T1000 (cell line): ENCODE results near the gene DTL.

Experiments
- DNase-seq: peaks from one replicate; lab custom pipeline; 2025; ENCODE audit warnings: mixed read lengths; lab: John Stamatoyannopoulos, UW

The DTL gene

DNA sequence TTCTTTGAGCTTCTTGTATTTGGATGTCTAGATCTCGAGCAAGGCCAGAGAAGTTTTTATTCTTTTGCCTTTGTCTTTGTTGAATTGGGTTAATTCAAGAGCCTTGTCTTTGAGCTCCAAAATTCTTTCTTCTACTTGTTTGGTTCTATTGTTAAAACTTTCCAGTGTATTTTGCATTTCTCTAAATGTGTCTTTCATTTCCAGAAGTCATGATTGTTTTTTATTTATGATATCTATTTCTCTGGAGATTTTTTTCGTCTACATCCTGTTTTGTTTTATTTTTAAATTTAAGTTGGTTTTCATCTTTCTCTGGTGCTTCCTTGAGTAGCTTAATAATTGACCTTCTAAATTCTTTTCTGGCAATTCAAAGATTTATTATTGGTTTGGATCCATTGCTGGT is 61.8 kb downstream of the DTL start:
- DNase-seq = no peak

GRCh38 chr1:212098310-212098709 is 62.8 kb downstream of the DTL start:
- no peak for DNase-seq

DNA sequence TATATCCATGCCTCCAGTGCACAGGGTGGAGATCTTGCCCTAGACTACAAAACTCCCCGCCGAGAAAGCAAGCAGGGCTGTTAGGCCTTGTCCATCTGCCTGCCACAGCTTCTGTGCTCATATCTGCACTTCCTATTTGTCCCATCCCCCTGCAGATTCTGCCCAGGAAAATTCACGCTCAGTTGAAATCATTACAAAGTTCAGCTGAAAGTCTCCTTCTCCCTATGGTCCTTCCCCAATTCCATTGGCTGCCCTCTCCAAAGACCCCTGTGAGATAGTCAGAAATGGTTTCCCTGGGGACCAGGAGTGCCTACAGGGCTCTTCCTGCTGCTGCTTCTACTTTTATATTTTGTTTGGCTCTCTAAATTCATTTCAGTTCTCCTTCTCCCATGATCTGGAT is 63.2 kb downstream of the DTL start:
- DNase-seq = no peak

DNA sequence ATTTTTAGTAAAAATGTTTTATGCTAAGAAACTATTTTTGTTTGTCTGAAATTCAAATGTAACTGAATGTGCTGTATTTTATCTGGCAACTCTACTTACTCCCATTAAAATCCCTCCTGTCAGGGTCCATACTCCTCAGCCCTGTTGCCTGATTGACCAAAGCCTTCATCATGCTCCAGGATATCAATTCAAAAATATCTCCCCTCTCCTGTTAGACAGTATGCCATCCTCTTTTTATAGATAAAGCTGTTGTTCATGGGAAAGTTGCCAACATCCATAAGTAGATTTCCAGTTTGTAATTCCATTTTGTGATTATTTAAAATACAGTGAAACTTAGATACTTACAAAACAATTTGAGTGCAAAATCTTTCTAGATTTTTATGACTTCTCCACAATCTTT is 65.7 kb downstream of the DTL start:
- DNase-seq = no peak

DNA sequence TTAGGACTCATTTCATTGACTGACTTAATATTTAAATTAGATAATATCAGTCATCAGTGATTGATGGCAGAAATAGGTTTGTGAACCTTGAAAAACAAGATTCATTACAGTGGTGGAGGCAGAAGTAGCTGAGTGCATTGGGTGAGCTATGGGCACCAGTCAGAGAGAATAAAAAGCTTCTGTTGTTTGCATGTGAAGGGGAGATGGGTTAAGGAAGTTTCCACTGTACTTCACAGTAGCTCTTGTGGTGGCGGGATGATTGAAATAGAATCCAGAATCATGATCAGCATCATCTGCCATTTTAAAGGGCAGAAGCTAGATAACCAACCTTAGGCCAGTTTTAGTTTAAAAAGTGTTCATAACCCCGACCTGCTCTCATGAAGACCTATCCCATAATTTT is 66.2 kb downstream of the DTL start:
- DNase-seq = no peak

DNA sequence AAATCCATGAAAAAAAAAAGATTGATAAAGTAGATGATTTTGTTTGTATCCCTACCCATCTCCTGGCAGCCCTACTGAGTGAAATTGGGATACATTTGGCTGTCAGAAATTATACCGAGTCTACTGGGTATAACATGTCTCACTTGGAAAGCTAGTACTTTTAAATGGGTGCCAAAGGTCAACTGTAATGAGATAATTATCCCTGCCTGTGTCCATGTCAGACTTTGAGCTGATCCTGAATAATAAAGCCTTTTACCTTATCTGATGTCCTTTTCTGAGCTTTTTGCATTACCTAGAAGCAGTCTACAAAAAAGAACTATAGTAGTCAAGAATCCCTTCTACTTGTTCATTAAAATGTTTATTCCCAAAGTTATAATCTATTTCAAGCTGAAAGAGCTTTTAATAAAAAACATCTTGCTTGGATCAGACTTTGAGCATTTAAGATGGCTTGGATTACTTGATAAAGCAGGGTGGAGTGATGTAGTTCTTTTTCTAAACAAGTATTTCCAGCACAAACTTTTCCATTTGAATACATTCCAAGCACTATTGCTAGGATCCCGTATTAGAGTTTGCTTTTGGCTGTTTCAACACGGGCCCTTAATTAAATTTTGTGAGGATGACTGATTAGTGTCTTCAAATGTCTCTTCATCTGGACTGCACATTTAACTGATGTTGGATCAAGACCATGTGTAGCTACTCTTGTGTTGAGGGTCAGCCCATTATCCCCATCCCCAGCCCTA is 69.2 kb downstream of the DTL start:
- DNase-seq = no peak

DNA sequence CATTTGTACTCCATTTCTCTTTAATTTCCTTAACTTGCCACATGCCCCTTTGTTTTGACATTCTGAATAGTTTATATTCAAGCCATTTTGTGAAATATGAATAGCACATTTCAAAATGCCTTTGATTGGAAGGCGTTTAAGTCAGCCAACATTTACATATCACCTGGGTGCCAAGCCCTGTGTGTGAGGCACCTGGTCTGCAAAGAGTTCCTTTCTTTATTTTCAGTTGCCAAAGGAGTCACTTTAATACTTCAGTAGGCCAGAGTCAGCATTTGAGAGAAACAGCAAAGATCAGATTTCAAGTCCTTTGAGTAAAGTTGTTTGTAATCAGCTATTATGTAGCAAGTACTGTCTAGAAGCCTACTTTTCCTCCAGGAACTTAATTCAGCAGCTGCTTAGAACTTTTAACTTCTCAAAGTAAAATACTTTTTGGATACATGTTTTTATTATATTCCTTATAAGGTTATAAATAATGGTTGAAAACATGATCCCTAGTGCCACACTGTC is 70.8 kb downstream of the DTL start:
- no peak for DNase-seq

GRCh38 chr1:212107481-212107880 is 71.9 kb downstream of the DTL start:
- no peak for DNase-seq

DNA sequence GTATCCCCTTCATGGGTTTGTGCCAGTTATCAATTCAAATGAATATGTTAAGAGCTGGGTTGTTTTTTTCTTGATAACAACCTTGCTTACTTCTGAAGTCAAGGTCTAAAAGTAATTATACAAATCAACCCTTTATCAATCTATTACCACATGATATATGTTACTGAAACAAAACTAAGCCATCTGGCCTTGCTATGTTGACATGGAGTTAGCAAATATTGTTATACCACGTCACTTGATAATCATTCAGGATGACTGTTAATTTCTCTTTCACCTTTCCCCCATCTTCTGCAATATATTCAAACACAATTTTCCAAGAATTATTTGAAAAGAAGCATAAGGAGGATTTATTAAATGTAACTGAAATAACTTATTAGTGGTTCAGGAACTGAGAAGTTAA is 72.6 kb downstream of the DTL start:
- no peak for DNase-seq

- DNase-seq = no peak
Observed at GRCh38 chr1:212108981-212109380, 73.4 kb downstream of the DTL start.

DNA sequence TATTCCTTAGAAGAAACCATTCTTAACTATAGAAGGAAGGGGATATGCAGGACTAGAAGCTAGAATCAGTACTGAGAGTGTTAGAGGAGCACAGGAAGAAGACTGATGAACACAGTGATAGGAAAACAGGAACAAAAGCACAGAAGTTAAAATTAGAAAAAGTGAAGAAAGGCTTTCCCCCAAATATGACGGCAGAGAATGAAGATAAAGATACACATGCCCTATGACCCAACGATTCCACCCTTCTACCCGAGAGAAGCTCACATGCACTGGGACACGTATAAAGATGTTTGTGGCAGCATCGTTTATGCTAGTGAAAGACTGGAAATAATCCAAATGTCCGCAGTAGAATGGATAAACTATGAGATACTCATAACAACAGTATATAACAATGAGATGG is 74.2 kb downstream of the DTL start:
- DNase-seq = no peak

DNA sequence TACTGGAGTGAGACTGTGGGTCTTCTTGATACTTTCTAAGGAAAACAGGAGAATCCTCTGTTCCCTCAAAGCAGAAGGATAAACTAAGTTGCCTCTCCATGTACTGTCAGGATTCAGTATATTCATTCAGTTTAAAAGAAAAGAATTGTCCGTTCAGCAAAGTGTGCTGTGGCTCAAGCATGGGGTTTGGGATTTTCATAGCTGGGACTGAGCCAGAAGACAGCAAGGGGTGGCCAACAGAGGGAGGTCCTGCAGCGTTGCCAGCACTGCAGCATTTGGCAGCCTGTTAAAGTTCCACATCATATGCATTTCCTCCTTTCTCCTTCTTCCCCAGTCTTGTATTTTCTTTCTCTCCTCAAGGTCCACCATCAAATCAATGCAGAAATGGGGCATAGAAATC is 75.1 kb downstream of the DTL start:
- DNase-seq = no peak

GRCh38 chr1:212111536-212111935 is 76.0 kb downstream of the DTL start:
- DNase-seq = no peak

- no peak for DNase-seq
Observed at GRCh38 chr1:212113706-212114105, 78.2 kb downstream of the DTL start.

- DNase-seq = no peak
Observed at GRCh38 chr1:212118167-212118871, 82.8 kb downstream of the DTL start.

- DNase-seq = no peak
Observed at GRCh38 chr1:212118872-212119260, 83.3 kb downstream of the DTL start.

DNA sequence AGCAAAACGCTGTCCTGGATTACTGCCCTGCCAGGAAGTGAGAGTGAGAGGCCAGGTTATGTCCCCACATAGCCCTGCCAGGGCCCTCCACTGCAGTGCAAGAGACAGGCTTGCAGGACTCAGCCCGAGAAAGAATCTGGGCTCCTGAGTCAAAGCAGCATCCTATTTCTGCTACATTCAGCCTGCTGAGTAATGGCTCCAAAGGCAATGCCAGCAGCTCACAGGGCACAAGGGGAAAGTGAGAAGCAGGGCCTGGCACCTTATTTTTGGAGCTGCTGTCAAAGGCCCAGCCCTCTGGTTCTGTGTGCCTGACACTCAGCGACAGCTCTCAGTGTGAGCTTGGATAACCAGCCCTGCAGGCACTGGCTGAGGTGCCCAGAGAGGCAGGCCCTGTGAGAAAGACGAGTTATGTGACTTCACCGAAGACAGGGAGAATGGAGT is 83.9 kb downstream of the DTL start:
- no peak for DNase-seq

DNA sequence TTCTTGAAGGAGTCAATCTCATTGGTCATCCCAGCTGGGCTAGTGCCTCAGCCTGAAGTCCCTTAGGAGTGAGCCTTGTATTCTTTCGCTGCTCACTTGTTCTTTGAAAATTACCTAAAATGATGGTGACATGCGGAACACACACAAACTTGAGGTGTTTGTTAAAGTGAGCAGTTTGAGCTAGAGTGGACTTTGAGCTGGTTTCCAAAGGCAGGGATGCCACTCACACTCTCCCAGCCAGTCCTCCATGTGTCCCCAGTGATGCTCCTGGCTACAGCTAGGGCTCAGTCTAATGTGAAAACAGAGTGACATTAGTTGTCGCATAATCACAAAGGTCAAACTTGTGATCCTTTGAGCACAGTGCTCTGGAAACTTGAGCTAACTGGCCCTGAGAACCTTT is 84.3 kb downstream of the DTL start:
- no peak for DNase-seq

- DNase-seq = no peak
Observed at GRCh38 chr1:212121779-212122178, 86.2 kb downstream of the DTL start.

DNA sequence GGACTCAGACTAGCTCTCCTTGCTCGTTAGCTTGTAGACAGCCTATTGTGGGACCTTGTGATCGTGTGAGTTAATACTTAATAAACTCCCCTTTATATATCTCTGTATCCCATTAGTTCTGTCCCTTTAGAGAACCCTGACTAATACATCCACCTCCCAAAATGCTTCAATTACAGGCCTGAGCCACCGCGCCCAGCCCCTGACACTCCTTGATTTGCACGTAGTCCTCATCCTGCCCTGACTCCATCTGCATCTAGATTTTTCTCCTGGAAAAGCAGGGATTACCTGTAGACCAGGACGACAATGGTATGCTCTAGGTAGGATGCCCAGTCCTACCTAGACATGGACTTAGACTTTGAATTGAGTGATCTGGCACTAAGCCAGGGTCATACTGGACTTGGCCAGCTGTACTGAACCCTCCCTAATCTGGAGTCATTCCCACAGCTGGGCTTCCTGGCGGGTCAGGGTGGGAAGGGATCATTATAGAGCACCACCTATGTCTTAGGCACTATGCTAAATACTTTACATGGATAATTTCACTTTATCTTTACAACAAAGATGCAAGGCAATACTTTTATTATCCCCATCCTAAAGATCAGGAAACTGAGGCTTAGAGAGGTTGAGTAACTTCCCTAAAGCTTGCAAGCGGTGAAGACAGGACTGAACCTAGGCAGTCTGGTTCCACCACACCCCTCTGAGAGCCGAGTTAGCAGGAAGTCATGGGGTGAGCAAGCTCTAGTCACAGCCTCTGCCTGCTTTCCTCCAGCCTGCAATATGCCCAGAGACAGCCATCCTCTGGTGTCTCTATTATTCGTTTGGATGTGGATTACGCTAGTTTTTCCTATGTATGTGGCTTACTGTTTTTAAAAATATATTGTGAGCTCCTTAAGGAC is 89.4 kb downstream of the DTL start:
- DNase-seq = no peak

- DNase-seq = no peak
Observed at GRCh38 chr1:212125654-212126053, 90.1 kb downstream of the DTL start.

DNA sequence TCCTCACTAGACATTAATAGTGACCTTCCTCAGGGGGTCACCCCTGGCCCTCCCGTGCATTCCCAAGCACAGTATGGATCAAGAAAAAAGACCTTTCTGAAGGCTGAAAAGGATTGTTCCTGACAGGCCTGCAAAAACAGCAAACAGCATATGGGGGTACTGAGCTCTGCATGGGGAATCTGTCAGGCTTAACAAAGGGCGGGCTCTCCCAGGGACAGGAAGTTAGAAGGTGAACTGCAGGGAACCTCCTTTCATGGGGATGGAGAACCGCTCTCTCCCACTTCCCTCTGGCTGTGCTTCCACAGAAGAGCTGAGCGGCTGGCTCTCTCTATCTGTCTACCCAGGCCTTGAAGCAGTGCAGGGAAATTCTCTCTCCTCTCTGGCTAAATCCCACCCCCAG is 91.7 kb downstream of the DTL start:
- DNase-seq = no peak

- DNase-seq = no peak
Observed at GRCh38 chr1:212129781-212130180, 94.2 kb downstream of the DTL start.
